RWPE1 (cell line): ENCODE measurements around the gene HSPA6.
"Not testable (repeated sequence)": the region's sequence is repeated elsewhere in the genome, so short reads cannot be mapped to it uniquely, and the experiment has no call there.

Experiments used
- CTCF ChIA-PET: fragments of 350-600 bp; sonication (Branson Sonifier 250); formaldehyde crosslinking; extraction: SDS; loops from one replicate; lab custom pipeline; 2021; lab: Yijun Ruan, JAX
- POLR2A ChIA-PET: fragments of 400-600 bp; formaldehyde crosslinking; extraction: SDS; loops from one replicate; lab custom pipeline; 2020; ENCODE audit warnings: antibody characterized with exemption; ENCODE audit not compliant: low non-redundant PET; lab: Yijun Ruan, JAX
- DNase-seq: peaks from one replicate; pipeline ENCODE4 v3.0.0; 2012; ENCODE audit warnings: low spot score
- H3K27ac ChIP-seq: fragments of 450-650 bp; 2 replicates; pipeline ENCODE4 v1.5.1; 2017

Gene HSPA6

GRCh38 chr1:161557506-161558450 is 33.4 kb downstream of the HSPA6 start:
- DNase-seq, CTCF ChIA-PET, POLR2A ChIA-PET, H3K27ac ChIP-seq: not testable (repeated sequence)

DNA sequence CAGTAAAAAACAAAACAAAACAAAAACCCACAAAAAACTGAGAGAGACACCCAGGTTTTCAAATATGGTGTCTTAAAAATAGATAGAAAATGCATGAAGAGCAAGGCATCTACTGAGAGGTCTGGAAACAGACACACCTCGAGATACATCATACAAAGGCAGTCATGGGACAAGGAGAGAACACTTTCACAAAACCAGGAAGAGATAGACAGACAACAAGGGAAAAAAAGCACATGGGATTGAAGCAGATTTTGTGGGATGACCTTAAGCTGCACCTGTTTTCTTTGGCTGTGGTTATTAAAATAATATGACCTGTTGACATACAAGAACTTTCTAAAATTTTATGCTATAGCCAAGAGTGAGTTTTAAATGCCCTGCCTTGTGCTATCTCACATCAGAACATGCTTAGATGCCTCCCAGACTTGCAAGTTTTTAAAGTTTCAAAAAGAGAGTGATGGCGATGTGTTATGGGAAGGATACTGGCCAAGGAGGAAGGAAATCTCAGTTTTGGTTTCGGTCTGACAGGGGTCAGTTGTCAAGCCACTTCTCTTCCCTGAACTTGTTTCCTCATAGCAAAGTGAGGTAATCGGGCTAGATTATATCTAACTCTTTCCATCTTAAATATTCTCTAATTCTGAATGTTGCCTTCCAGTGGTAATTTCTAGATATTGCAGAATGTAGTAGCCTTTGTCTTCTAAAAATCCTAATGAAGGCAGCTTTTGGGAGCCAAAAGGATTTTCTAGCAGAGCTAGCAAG is 36.8 kb downstream of the HSPA6 start:
- DNase-seq, H3K27ac ChIP-seq, POLR2A ChIA-PET, CTCF ChIA-PET: not testable (repeated sequence)

DNA sequence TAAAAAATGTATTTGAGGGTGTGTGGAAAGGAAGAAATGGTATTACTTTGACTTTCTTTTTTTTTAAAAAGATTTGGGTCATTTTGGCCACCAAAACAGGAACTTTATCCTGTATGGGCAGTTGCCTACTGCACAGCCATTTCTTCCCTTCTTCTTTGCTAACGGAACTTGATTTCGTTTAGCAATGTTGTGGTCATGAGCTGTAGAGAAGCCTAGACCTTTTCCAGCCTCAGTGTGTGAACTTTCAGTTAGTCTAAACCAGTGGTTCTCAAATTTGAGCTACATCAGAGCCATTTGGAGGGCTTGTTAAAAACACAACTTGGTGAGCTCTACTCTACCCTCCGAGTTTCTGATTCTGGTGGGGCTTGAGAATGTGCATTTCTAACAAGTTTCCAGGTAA is 38.1 kb downstream of the HSPA6 start:
- CTCF ChIA-PET, DNase-seq, H3K27ac ChIP-seq, POLR2A ChIA-PET: not testable (repeated sequence)

- CTCF ChIA-PET, H3K27ac ChIP-seq, POLR2A ChIA-PET: not testable (repeated sequence)
Observed at GRCh38 chr1:161563522-161563921, 39.2 kb downstream of the HSPA6 start.

DNA sequence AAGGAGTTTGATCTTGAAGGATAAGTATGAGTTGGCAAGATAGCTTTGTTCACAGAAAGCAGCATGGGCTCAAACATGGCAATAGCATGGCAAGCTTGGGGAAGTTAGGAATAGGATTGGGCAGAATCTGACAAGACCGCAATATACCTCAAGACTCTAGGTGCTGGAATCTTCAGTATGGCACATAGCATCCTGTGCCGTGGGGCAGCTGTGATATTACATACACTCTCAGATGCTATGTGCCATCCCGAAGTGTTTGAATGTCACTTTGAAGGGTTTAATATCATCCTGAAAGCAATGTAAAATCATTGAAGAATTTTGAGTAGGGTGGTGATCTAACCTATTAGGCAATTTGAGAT is 42.2 kb downstream of the HSPA6 start:
- CTCF ChIA-PET, POLR2A ChIA-PET, H3K27ac ChIP-seq, DNase-seq: not testable (repeated sequence)

More at GRCh38 chr1:161563522-161563921, 39.2 kb downstream of the HSPA6 start:
- DNase-seq: not testable (repeated sequence)

GRCh38 chr1:161571703-161572102 is 47.4 kb downstream of the HSPA6 start:
- CTCF ChIA-PET, DNase-seq, H3K27ac ChIP-seq, POLR2A ChIA-PET: not testable (repeated sequence)
